Esophagus muscularis mucosa (tissue), 4 donors: Measurements from ENCODE around the gene CYB5RL. TPM values are rescaled to one million over a fixed set of nuclear protein-coding genes. Genes with fewer than 3 reads are reported as not detected.

Experiments
- DNase-seq: peaks from one replicate; pipeline ENCODE4 v3.0.0-alpha.2; 2017; ENCODE audit errors: extremely low spot score
- H3K27ac ChIP-seq, 4 donors: fragments of 200-600 bp; sonication (generic); replicated peaks in 1 of 4; 1 replicate in 3 of 4; 2 replicates in 1 of 4; pipeline ENCODE4 v1.5.1; 2016 to 2019; ENCODE audit warnings: mild to moderate bottlenecking in 1 of 4
- H3K27me3 ChIP-seq, 4 donors: fragments of 200-600 bp; sonication (generic); one replicate each; pipeline versions ENCODE4 v1.5.1 to v1.6.0; 2016 to 2019
- H3K36me3 ChIP-seq, 4 donors: fragments of 200-600 bp; sonication (generic); one replicate each; pipeline ENCODE4 v1.5.1; 2016 to 2019
- H3K4me1 ChIP-seq, 4 donors: fragments of 200-600 bp; sonication (generic); one replicate each; pipeline ENCODE4 v1.5.1; 2016 to 2019
- H3K4me3 ChIP-seq, 4 donors: fragments of 200-600 bp; sonication (generic); 1 replicate in 2 of 4; 2 replicates in 2 of 4; pipeline ENCODE4 v1.5.1; 2016 to 2019; ENCODE audit warnings: mild to moderate bottlenecking in 4 of 4, moderate library complexity in 1 of 4
- H3K9me3 ChIP-seq, 4 donors: fragments of 200-600 bp; sonication (generic); 1 replicate in 3 of 4; 2 replicates in 1 of 4; pipeline ENCODE4 v1.5.1; 2016 to 2019
- CTCF ChIP-seq, 3 experiments: fragments of 200-600 bp in 2 of 3; fragments of 450-650 bp in 1 of 3; sonication (generic) in 2 of 3; IDR thresholded peaks; one replicate each; pipeline ENCODE4 v1.5.1; 2017 to 2019; ENCODE audit warnings: antibody characterized with exemption in 3 of 3, mild to moderate bottlenecking in 2 of 3, moderate library complexity in 1 of 3
- EP300 ChIP-seq: sonication (generic); formaldehyde crosslinking; IDR thresholded peaks from one replicate; pipeline ENCODE4 v1.6.1; 2017; ENCODE audit warnings: antibody characterized with exemption
- POLR2A ChIP-seq: fragments of 450-650 bp; IDR thresholded peaks from one replicate; pipeline ENCODE4 v1.6.1; 2017; ENCODE audit warnings: antibody characterized with exemption, moderate library complexity, mild to moderate bottlenecking, low read depth
- POLR2AphosphoS5 ChIP-seq, 2 donors: sonication (generic); formaldehyde crosslinking; IDR thresholded peaks; one replicate each; pipeline ENCODE4 v1.6.1; 2017; ENCODE audit warnings: antibody characterized with exemption in 2 of 2
- WGBS: methylation state at CpG from one replicate; pipeline ENCODE4 v1.1.5; 2018; 5-methylcytosine and 5-hydroxymethylcytosine counted together
- intact Hi-C: fragments of 100-400 bp; cut with DNase I; formaldehyde crosslinking; loops from one replicate; pipeline ENCODE4 v1.15.1; 2023
- total RNA-seq, 4 donors: library from RNA; depleted of rRNA; stranded (reverse); fragments of >200 nt; gene quantifications; one replicate each; pipeline versions ENCODE4 v1.1.0 to v1.2.1, GENCODE V29; 2016

Gene CYB5RL
- total RNA-seq, 4 donors from 2014 or later, result 3.6 to 6.1 (median 3.9) TPM

GRCh38 chr1:54151013-54151412 lies 48.8 kb downstream of the CYB5RL start:
- Histone ChIP-seq H3K4me3 (no peak overlapping the region), H3K36me3 (no peaks in the 10 kb centered on the region), H3K9me3 (no peaks in the 10 kb centered on the region), H3K4me1 (peaks cover 0 to 9% (median 4%) of the 10 kb centered on the region in 4 donors), H3K27ac (no peak overlapping the region), H3K27me3 (no peaks in the 10 kb centered on the region)
- WGBS, result 92% methylated on average over 5 of the region's 5 CpGs
- DNase-seq, result no peak
- intact Hi-C loops, result no loop called here
- TF ChIP-seq POLR2AphosphoS5 (IDR thresholded peaks at IDR 0.05) (no peak), EP300 (no peak), POLR2A (no peak), CTCF (IDR thresholded peaks at IDR 0.05) (no peak)

Other genes with a start within 250 kb of the CYB5RL start
- not detected for gene LDLRAD1, start 181.8 kb downstream of the CYB5RL start, total RNA-seq
- 100 to 1,000 TPM; 238 to 334 (median 288) TPM for gene TMEM59, start 146.8 kb downstream of the CYB5RL start, total RNA-seq
- gene TCEANC2, start 146.4 kb downstream of the CYB5RL start, total RNA-seq, result 1 to 10 TPM; 4.8 to 8.6 (median 7.1) TPM
- under 1 TPM in 3 of 4 donors, not detected in 1; 0.26 to 0.40 (median 0.33) TPM for gene CDCP2, start 47.0 kb downstream of the CYB5RL start, total RNA-seq
- 10 to 100 TPM; 54.2 to 62.1 (median 58.4) TPM for gene MRPL37, start 137 bp upstream of the CYB5RL start, total RNA-seq
- 10 to 100 TPM; 32.8 to 63.4 (median 47.4) TPM for gene SSBP3, start 206.4 kb upstream of the CYB5RL start, total RNA-seq